Measurements from ENCODE around the gene CDK17. TPM values are rescaled to one million over a fixed set of nuclear protein-coding genes. Genes with fewer than 3 reads are reported as not detected.

CDK17 gene
- total RNA-seq, 1 experiment from 2014 or later = 23.9 TPM

GRCh38 chr12:96285158-96285557 lies 115.1 kb downstream of the CDK17 start:
- intact Hi-C loops (cut with micrococcal nuclease) = no loop called here
- peaks cover 30% of the 10 kb centered on the region for H3K36me3 ChIP-seq (ENCODE audit: low read depth, low read length)
- H3K9me3 ChIP-seq (ENCODE audit: low read length) = no peaks in the 10 kb centered on the region

GRCh38 chr12:96274331-96274730 lies 125.9 kb downstream of the CDK17 start:
- peaks cover 12% of the 10 kb centered on the region for H3K36me3 ChIP-seq (ENCODE audit: low read depth, low read length)
- no peaks in the 10 kb centered on the region for H3K27me3 ChIP-seq (ENCODE audit: low read length)
- no peak overlapping the region for H3K4me2 ChIP-seq (ENCODE audit: low read length)
- H3K4me3 ChIP-seq (ENCODE audit: low read length) = no peak overlapping the region
- no peak overlapping the region for H2AFZ ChIP-seq (ENCODE audit: low read length)
- no peak overlapping the region for H3K9ac ChIP-seq (ENCODE audit: low read length)
- H3K9me2 ChIP-seq (replicated peaks; ENCODE audit: low read length) = no peaks in the 10 kb centered on the region
- H3K79me2 ChIP-seq (ENCODE audit: low read length) = no peaks in the 10 kb centered on the region
- intact Hi-C loops (cut with micrococcal nuclease) = no loop called here
- no peak for TF ChIP-seq EZH2 (IDR thresholded peaks at IDR 0.05; ENCODE audit: low read length, unreplicated experiment)
- no peak for TF ChIP-seq CTCF (conservative IDR thresholded peaks at IDR 0.05; ENCODE audit: low read depth, low read length)
- TF ChIP-seq EZH2phosphoT487 (IDR thresholded peaks at IDR 0.05; ENCODE audit: borderline replicate concordance, low read length) = no peak
- ATAC-seq (no peak), DNase-seq (no peak)
- POLR2A ChIA-PET (ENCODE audit: unreplicated experiment) = no interaction called here
- no peaks in the 10 kb centered on the region for H3F3A ChIP-seq (ENCODE audit: low read length, unreplicated experiment)
- no peaks in the 10 kb centered on the region for H3K9me3 ChIP-seq (ENCODE audit: low read length)
- no peaks in the 10 kb centered on the region for H3K4me1 ChIP-seq (ENCODE audit: insufficient read depth, low read length)
- BruUV-seq (replicated peaks) = no TSS peak
- CTCF ChIA-PET = no interaction called here
- no peak overlapping the region for H3K27ac ChIP-seq (ENCODE audit: low read length)
- no peaks in the 10 kb centered on the region for H4K20me1 ChIP-seq (ENCODE audit: low read length)

More at GRCh38 chr12:96285158-96285557, 115.1 kb downstream of the CDK17 start:
- Histone ChIP-seq H3K9me2 (replicated peaks; ENCODE audit: low read length) (no peaks in the 10 kb centered on the region), H3K27ac (ENCODE audit: low read length) (no peak overlapping the region), H3K4me2 (ENCODE audit: low read length) (no peak overlapping the region), H3K79me2 (ENCODE audit: low read length) (no peaks in the 10 kb centered on the region), H3K27me3 (ENCODE audit: low read length) (no peaks in the 10 kb centered on the region), H4K20me1 (ENCODE audit: low read length) (no peaks in the 10 kb centered on the region), H3K4me3 (ENCODE audit: low read length) (no peak overlapping the region), H3K4me1 (ENCODE audit: insufficient read depth, low read length) (no peaks in the 10 kb centered on the region), H3F3A (ENCODE audit: low read length, unreplicated experiment) (no peaks in the 10 kb centered on the region), H2AFZ (ENCODE audit: low read length) (no peak overlapping the region), H3K9ac (ENCODE audit: low read length) (no peak overlapping the region)
- ChIA-PET CTCF (no interaction called here), POLR2A (ENCODE audit: unreplicated experiment) (no interaction called here)
- no peak for TF ChIP-seq EZH2phosphoT487 (IDR thresholded peaks at IDR 0.05; ENCODE audit: borderline replicate concordance, low read length)
- TF ChIP-seq CTCF (conservative IDR thresholded peaks at IDR 0.05; ENCODE audit: low read depth, low read length) = no peak
- TF ChIP-seq EZH2 (IDR thresholded peaks at IDR 0.05; ENCODE audit: low read length, unreplicated experiment) = no peak
- no TSS peak for BruUV-seq (replicated peaks)
- DNase-seq (no peak), ATAC-seq (no peak)

DNA sequence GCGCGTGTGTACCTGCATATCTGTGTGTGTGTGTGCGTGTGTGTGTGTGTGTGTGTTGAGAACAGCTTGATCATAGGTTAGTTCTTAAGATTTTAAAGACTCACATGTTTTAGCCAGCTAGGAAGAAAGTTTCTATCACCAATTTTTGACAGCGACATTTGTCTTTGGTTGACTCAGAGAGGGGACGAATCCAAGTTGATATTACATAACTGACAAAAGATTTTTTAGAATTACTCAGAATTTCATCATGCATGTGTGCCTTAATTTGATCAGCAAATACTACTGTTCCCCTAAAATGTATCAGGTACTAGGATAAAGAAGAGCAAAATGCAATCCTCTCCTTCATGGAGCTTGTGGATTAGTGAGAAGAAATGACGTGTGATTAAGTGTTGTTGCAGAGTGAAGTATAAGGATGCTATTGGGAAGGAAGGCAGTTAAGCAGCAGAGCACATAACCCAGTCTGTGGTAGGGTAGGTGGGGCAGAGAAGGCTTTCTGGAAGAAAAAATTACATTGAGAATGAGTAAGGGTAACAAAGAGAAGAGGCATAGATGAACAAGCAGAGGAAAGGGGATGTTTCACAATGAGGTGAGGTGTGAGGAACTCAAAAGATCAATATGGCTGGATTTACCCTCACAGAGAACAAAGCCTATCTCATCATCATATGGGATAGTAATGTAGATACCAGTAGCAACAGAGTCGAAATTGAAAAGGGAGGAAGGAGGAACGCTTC lies 128.6 kb downstream of the CDK17 start:
- Histone ChIP-seq H3K27ac (ENCODE audit: low read length) (no peak overlapping the region), H3K4me2 (ENCODE audit: low read length) (no peak overlapping the region), H3K9me3 (ENCODE audit: low read length) (no peaks in the 10 kb centered on the region), H4K20me1 (ENCODE audit: low read length) (no peaks in the 10 kb centered on the region), H3K27me3 (ENCODE audit: low read length) (no peaks in the 10 kb centered on the region), H3K36me3 (ENCODE audit: low read depth, low read length) (peaks cover 28% of the 10 kb centered on the region), H3K4me1 (ENCODE audit: insufficient read depth, low read length) (no peaks in the 10 kb centered on the region), H3K79me2 (ENCODE audit: low read length) (no peaks in the 10 kb centered on the region), H2AFZ (ENCODE audit: low read length) (no peak overlapping the region), H3F3A (ENCODE audit: low read length, unreplicated experiment) (no peaks in the 10 kb centered on the region), H3K9ac (ENCODE audit: low read length) (no peak overlapping the region), H3K9me2 (replicated peaks; ENCODE audit: low read length) (no peaks in the 10 kb centered on the region), H3K4me3 (ENCODE audit: low read length) (no peak overlapping the region)
- ATAC-seq = no peak
- BruUV-seq (replicated peaks) = no TSS peak
- TF ChIP-seq EZH2 (IDR thresholded peaks at IDR 0.05; ENCODE audit: low read length, unreplicated experiment) = no peak
- TF ChIP-seq EZH2phosphoT487 (IDR thresholded peaks at IDR 0.05; ENCODE audit: borderline replicate concordance, low read length) = no peak
- no peak for TF ChIP-seq CTCF (conservative IDR thresholded peaks at IDR 0.05; ENCODE audit: low read depth, low read length)
- intact Hi-C loops (cut with micrococcal nuclease) = no loop called here
- ChIA-PET CTCF (no interaction called here), POLR2A (ENCODE audit: unreplicated experiment) (no interaction called here)
- no peak for DNase-seq

All from PC-3 (cell line).